ENCODE measurements around the gene C2CD2. TPM values are rescaled to one million over a fixed set of nuclear protein-coding genes. Genes with fewer than 3 reads are reported as not detected.

The C2CD2 gene
- total RNA-seq, 2 donors from 2014 or later = 26.3 to 28.7 TPM

GRCh38 chr21:41943851-41944250 lies 10.0 kb downstream of the C2CD2 start:
- Mint-ChIP-seq H3K9me3 (no peaks in the 10 kb centered on the region), H3K27me3 (ENCODE audit: insufficient read depth) (no peaks in the 10 kb centered on the region), H3K4me3 (no peak overlapping the region), H3K27ac (no peak overlapping the region), H3K4me1 (peaks cover 10% of the 10 kb centered on the region), H3K36me3 (ENCODE audit: low read depth) (peaks cover 4% of the 10 kb centered on the region)
- H3K27ac ChIP-seq (ENCODE audit: low read depth, low read length) = no peak overlapping the region
- H3K4me1 ChIP-seq (ENCODE audit: control insufficient read depth, insufficient read depth, low read length) = no peaks in the 10 kb centered on the region
- no peaks in the 10 kb centered on the region for H3K36me3 ChIP-seq (ENCODE audit: control insufficient read depth, insufficient read depth, low read length)
- H3K9ac ChIP-seq (ENCODE audit: extremely low read depth, low read length, poor library complexity, severe bottlenecking) = no peak overlapping the region
- H3K9me3 ChIP-seq (ENCODE audit: control insufficient read depth, low read length) = no peaks in the 10 kb centered on the region
- DNase-seq = no peak
- no peak overlapping the region for H3K4me3 ChIP-seq (ENCODE audit: low read length)
- no peak for TF ChIP-seq CTCF (conservative IDR thresholded peaks at IDR 0.05)
- WGBS, 2 experiments (ENCODE audit: insufficient coverage in 1 of 2, insufficient read length in 1 of 2) = 95% methylated on average over 7 to 10 of the region's 10 CpGs
- no peaks in the 10 kb centered on the region for H3K27me3 ChIP-seq (ENCODE audit: control insufficient read depth, insufficient read depth, low read length, poor library complexity, severe bottlenecking)

GRCh38 chr21:41942457-41942856 lies 11.4 kb downstream of the C2CD2 start:
- H3K4me3 ChIP-seq (ENCODE audit: low read length) = no peak overlapping the region
- no peaks in the 10 kb centered on the region for H3K36me3 ChIP-seq (ENCODE audit: control insufficient read depth, insufficient read depth, low read length)
- H3K27ac ChIP-seq (ENCODE audit: low read depth, low read length) = no peak overlapping the region
- Mint-ChIP-seq H3K27ac (no peak overlapping the region), H3K36me3 (ENCODE audit: low read depth) (peaks cover 4% of the 10 kb centered on the region), H3K27me3 (ENCODE audit: insufficient read depth) (no peaks in the 10 kb centered on the region), H3K4me3 (no peak overlapping the region), H3K9me3 (no peaks in the 10 kb centered on the region), H3K4me1 (no peaks in the 10 kb centered on the region)
- DNase-seq = no peak
- no peak overlapping the region for H3K9ac ChIP-seq (ENCODE audit: extremely low read depth, low read length, poor library complexity, severe bottlenecking)
- no peaks in the 10 kb centered on the region for H3K4me1 ChIP-seq (ENCODE audit: control insufficient read depth, insufficient read depth, low read length)
- H3K27me3 ChIP-seq (ENCODE audit: control insufficient read depth, insufficient read depth, low read length, poor library complexity, severe bottlenecking) = no peaks in the 10 kb centered on the region
- 90 to 95% methylated on average over 6 to 9 of the region's 9 CpGs for WGBS, 2 experiments (ENCODE audit: insufficient coverage in 1 of 2, insufficient read length in 1 of 2)
- no peak for TF ChIP-seq CTCF (conservative IDR thresholded peaks at IDR 0.05)
- H3K9me3 ChIP-seq (ENCODE audit: control insufficient read depth, low read length) = no peaks in the 10 kb centered on the region

GRCh38 chr21:41941941-41942340 lies 11.9 kb downstream of the C2CD2 start:
- Histone ChIP-seq H3K27ac (ENCODE audit: low read depth, low read length) (no peak overlapping the region), H3K9me3 (ENCODE audit: control insufficient read depth, low read length) (no peaks in the 10 kb centered on the region), H3K9ac (ENCODE audit: extremely low read depth, low read length, poor library complexity, severe bottlenecking) (no peak overlapping the region), H3K4me1 (ENCODE audit: control insufficient read depth, insufficient read depth, low read length) (no peaks in the 10 kb centered on the region), H3K27me3 (ENCODE audit: control insufficient read depth, insufficient read depth, low read length, poor library complexity, severe bottlenecking) (no peaks in the 10 kb centered on the region), H3K36me3 (ENCODE audit: control insufficient read depth, insufficient read depth, low read length) (no peaks in the 10 kb centered on the region), H3K4me3 (ENCODE audit: low read length) (no peak overlapping the region)
- Mint-ChIP-seq H3K36me3 (ENCODE audit: low read depth) (peaks cover 4% of the 10 kb centered on the region), H3K27me3 (ENCODE audit: insufficient read depth) (no peaks in the 10 kb centered on the region), H3K27ac (no peak overlapping the region), H3K4me3 (no peak overlapping the region), H3K4me1 (no peaks in the 10 kb centered on the region), H3K9me3 (no peaks in the 10 kb centered on the region)
- TF ChIP-seq CTCF (conservative IDR thresholded peaks at IDR 0.05) = no peak
- 93 to 94% methylated on average over 7 to 12 of the region's 12 CpGs for WGBS, 2 experiments (ENCODE audit: insufficient coverage in 1 of 2, insufficient read length in 1 of 2)
- DNase-seq = no peak
